ENCODE data around the gene SIRT4.
"Not testable (repeated sequence)": the region's sequence is repeated elsewhere in the genome, so short reads cannot be mapped to it uniquely, and the experiment has no call there.

Gene SIRT4, protein sequence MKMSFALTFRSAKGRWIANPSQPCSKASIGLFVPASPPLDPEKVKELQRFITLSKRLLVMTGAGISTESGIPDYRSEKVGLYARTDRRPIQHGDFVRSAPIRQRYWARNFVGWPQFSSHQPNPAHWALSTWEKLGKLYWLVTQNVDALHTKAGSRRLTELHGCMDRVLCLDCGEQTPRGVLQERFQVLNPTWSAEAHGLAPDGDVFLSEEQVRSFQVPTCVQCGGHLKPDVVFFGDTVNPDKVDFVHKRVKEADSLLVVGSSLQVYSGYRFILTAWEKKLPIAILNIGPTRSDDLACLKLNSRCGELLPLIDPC

DNA sequence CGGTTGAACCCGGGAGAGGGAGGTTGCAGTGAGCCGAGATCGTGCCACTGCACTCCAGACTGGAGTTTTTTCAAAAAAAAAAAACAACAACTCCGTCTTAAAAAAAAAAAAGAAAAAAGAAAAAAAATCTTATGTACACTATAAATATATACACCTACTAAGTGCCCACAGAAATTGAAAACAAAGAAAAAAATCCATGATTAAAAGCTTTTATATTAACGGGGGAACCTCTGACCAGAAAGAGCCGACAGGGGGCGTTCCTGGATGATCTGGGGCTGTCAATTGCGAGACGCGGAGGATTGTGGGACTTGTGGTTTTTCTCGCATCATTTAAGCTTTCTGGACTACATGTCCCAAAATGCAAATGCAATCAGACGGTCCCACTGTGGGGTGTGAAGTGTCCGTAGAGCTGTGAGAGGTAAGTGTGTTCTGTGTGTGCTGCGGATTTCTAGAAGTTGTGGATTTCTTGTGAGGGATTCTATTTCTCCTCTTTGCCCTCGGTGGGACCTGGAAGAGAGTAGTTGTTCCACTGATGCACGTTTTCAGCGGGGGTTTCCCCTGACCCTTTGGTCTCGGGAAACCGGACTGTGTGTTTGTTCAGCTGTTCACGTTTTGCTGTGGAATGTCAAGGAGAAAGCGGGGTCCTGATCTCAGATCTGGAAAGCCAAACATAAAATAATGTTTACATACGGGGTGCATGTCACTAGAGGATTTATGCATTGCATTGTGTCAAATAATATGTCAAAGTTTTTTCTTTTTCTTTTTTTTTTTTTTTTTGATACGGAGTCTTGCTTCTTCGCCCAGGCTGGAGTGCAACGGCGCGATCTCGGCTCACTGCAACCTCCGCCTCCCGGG is at the start of gene SIRT4:
Gene SIRT4, plus strand, starts transcription at position 360 of the 854 bp plus-strand sequence. CDS start 1,241 bp downstream, outside the sequence.
- peak; percentile 93 for DNase-seq (ENCODE audit: low spot score)

DNA sequence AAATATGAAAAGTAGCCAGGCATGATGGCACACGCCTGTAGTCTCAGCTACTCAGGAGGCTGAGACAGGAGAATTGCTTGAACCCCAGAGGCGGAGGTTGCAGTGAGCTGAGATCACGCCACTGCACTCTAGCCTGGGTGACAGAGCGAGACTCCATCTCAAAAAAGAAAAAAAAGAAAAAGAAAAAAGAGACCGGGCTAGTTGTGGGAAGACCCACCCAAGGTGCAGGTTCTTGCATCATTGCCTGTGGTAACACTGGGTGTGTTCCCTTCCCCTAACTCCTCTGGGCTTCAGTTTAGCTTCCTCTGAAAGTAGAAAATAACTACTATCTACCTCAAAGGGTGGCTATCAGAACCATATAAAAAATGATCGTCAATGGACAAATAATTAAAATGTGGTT is 48.8 kb upstream of the SIRT4 start:
- not testable (repeated sequence) for DNase-seq (ENCODE audit: low spot score)

DNA sequence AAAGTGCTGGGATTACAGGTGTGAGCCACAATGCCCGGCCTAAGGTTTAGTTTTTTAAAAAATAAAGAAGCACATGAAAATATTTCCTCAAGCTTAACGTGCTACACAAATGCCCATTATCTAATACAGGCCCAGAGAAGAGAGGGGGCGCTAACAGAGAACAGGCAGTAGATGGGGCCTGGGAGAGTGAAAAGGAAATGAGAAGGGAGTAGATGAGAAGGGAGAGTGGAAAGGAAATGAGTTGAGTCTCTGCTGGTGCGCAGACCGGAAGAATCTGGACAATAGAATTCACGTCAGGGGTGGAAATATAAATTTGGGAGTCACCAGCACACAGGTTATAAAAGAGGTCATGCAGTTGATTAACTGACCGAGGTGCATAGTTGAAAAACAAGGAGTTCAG is 47.3 kb upstream of the SIRT4 start:
- DNase-seq (ENCODE audit: low spot score) = no peak

DNA sequence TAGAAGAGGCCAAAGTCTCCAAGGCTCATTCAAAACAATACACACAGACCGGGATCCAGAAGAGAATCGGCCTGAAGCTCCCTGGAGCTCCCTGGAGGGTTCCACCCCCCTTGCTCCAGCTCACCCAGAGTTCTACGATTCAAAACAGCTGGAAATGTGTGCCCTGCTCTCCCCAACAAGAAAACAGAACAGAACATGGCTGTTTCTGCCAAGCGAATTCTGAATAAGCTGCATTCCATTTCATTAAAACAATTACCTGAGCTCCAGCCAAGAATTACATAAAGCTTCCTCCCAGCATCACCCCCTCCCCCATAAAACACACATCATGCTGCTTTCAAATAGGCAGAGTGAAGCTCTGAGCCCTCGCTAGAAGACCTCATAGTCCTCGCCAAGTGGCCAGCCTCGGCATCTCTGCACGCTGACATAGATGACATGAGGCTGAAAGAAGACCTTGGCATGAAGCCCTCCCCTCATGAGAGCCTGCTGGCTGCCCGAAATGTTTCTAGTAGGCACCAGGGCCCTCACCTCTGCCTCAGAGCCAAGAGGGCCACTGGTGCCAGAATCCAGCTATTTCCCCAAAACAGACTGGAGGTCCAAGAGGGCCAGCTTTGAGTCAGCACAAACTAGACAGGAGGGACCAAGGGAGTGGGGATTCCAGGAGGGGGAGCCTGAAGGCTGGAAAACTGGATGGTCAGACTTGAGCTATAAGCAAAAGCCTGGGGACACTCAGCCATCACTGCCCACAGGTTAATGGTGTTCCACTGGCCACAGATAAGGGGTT is 44.9 kb upstream of the SIRT4 start:
- DNase-seq (ENCODE audit: low spot score) = no peak

DNA sequence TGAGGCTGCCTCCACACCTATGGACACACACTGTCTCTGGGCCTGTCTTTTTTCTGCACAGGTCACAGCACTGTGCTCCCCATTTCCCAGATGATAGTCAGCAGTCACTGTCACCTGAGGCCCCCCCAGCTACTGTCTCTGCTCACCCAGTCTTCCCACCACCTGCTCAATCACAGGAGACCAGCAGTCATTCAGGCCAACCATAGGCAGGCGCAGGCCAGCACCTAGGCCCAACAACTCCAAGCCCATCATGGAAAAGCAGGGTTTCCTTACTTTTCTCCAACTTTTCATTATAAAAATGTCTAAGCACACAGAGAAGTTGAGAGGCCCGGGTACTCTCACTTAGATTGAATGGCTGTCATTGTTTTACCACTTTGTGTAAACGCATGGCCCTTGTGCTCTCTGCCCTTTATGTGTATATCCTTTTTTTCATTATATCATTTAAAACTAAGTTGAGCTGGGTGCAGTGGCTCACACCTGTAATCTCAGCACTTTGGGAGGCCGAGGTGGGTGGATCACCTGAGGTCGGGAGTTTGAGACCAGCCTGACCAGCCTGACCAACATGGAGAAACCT is 43.7 kb upstream of the SIRT4 start:
- DNase-seq (ENCODE audit: low spot score) = no peak

DNA sequence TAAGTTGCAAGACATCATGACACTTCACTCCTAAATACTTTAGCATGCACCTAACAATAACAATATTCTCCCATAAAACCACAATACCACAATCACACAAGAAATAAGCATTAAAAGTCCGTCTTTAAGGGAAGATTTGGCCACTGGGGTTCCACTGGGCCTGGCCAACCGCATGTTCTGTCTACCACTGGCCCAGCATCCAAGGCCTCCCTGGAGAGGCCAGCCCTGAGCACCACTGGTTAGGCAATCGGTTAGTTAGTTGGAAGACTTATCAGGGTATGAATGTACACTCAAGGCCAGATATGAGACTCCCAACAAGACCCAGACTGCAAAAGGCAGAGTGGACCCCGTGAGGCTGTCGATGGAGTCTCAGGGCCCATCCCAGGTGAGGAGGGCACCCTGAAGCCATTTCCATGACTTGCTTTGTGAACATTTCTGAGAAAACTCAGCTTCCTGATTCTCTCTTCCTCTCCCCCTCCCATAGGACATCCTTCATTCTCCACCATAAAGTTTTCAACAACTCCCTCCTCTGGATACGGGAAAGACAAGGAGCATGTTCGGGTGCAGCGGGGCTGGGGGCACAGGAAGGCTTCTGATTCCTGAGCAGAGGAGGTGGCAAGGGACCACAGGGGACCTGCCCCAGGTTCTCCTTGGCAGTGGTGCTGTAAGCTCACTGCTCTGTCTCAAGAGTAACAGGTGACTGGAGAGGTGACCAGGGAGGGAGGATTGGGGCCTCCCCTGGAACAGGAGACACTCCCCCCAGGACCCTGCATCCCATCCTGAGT is 42.5 kb upstream of the SIRT4 start:
- DNase-seq (ENCODE audit: low spot score) = no peak

DNA sequence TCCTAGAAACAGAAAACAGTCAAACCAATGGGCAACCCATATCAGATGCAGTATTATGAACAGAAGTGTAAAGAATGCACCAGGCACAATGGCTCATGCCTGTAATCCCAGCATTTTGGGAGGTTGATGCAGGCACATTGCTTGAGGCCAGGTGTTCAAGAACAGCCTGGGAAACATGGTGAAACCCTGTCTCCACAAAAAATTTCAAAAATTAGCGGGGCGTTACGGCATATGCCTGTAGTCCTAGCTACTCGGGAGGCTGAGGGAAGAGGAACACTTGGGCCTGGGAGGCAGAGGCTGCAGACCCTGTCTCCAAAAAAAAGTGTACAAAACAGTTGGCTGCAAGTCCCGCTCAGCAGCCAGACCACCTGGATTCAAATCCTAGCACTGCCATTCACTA is 41.5 kb upstream of the SIRT4 start:
- no peak for DNase-seq (ENCODE audit: low spot score)

DNA sequence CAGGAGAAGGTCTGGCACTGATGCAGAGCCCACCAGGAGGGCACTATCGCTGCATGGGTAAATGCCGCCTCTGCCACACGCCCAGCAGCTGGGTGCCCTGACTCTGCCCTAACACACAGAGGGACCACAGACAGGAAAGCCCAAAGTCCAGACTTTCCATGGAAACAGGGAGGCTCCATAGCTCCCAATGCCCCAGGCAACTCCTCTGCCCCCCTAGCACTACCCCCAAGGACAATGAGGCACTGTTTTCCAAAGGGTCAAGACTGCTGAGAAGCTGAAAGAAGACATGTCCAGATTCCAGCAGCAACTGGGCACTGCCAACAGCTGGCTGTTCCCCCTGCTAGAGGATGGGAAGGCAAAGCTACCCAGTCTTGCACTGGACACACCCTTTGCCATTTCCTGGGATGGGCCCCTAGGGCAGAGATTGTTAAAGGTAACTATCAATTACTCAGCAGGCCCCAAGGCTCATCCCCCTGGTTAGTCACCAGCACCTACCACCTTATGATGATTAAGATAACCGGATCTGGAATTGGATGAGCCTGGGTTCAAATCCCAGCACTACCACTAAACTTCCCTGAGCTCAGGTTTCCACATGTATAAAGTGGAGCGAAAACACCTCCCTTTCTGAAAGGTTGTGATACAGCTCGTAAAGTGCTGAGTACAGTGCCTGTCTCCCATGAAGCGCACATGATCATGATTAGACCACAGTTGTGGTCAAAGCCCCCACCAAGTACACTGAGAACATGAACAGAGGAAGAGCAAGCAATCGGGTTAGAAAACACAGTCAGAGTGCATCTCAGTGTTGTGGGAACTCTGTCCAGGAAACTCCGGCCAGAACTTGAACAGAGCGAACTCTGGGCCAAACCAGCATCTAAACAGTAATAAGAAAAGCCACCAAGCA is 39.9 kb upstream of the SIRT4 start:
- peak; percentile 15 for DNase-seq (ENCODE audit: low spot score)

DNA sequence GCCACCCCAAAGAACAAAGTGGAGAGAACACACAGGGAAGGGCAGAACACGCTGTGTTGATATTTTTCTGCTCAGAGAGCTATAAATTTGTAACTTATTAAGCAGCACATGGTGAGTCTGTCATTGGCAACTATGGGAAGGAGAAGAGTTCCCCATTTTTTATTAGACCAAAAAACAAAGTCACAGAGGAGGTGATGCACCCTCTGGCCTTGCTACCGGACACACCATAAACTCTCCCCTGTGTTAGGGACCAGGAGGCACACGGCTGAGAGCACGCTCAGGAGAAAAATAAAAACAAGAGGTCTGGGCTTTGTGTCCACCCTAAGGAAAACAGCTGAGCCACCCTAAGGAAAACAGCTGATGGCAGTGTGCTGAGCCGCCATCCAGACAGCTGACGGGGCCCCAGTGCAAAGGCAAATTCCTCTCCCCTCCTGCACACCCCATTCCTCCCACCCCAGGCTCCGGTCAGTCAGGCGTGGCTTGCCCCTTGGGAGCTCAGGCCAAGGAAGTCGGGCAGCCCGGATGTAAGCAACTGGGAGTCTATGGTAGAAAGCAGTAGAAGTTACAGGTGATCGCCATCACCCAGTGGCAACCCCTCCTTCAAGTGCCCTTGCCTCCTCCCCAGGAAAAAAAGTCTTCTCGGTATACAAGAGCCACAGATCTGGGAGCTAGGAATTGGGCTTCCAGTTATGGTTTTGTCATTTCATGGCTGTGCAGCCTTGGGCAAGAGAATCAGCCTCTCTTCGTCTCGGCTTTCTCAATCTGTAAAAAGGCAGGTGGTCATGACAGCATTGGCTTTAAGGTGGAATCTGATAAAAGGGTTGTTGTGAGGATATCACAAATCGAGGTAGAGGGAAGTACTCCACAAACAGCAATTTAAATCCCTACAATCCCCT is 39.0 kb upstream of the SIRT4 start:
- DNase-seq (ENCODE audit: low spot score) = no peak

DNA sequence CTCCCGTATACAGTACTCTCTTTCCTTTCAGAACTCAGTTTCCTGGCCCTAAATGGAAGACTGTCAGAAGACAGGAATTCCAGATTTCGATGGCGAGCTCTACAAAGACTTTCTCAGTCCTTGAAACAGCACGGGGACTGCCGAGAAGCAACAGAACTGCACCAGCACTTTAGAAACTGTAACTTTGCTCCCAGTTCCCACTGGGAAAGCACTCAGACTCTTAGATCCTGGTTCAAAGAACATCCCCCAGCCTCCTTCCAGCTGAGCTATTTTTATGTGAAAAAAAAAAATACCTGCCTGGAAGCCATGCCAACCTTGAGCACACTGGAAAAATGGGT is 38.4 kb upstream of the SIRT4 start:
- DNase-seq (ENCODE audit: low spot score) = no peak

DNA sequence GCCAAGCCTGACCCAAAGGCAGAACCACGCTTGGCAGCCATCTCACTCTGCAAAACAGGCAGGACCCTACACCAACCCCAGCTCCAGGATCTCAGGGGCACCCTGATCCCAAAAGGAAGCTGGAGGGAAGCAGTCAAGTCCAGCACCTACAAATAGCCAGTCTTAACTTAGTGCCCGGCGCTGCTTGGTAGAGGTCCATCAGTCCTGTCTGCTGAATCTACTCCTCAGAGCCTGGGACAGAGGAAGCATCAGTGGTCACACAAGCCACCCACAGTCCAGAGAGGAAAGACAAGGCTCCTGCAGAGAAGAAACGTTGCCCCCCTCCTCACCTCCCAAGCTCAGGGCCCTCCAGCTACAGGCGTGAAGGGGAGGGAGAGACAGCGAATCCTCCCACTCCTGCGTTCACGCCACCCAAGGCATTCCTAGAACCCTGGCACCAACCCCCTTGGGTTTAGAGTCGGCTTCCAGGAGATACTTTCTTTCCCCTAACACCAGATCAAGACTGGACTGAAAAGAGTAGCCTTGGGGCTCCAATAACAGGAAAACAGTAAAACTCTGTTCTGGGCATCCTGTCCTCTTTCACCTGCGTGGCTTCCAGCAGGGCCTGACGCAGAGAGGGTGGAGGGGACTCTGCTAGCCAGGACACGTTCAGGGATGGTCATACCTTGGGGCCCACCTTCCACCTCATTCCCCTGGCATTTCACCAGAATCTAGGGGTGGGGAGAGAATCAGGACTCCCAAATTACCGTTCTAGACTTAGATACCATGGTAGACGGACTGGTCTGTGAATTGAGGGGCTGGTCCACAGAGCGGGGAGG is 37.8 kb upstream of the SIRT4 start:
- no peak for DNase-seq (ENCODE audit: low spot score)

DNA sequence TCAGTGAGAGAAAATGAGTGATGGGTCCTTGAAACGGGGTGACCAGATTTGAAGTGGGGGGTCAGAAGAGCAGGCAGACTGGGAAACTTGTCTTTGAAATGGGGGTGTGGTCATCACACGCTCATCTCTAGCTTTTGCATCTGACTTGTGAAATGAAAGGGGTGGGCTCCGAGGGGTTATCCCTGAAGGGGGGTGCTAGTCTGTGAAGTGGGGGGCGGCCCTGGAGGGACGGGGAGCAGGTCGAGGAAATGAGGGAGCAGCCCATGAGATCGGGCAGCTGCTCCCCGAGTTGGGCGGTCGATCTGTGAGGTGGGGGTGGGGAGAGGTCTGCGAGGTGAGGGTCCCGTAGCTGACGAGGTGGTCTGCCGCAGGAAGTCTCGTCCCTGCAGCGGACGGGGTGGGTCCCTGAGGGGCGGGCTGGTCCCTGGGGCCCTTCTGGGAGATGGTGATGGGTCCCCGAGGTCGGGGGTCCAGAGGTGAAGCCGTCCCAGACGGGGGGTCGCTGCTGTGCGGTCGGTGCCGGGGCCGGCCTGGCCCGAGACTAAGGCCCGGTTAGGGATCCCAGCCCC is 37.1 kb upstream of the SIRT4 start:
- no peak for DNase-seq (ENCODE audit: low spot score)

DNA sequence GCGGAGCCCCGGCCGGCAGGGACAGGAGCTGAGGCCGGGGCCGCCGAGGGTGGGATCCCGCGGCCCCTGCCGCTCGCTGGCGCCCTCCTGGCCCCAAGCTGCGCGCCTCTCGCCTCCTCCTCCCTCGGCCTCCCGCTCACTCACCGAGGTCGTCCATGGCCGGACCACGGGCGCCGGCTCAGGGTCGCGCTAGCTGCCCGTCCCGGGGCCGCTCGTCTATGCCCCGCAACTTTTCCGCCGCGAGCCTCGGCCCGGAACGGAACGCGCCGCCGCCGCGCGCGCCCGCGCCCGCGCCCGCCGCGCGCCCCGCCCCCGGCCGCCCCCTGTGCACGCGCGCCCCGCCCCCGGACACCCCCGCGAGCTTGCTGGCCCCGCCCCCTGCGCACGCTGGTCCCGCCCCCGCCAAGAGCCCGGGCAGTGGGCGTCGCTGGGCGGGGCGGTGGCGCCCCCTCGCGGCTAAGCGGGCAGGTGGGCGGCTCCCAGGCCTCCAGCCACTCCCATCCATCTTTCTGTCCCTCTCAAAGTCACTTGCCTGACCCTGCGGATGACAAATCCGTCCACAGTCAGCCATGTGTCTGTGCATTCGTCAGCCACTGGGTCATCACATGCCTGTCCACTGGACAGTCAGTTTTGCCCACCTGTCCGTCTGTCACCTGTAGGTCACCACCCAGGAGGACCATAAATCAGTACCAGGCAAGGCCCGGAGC is 36.5 kb upstream of the SIRT4 start, which contains the start of gene PXN:
Gene PXN, minus strand, starts transcription at position 258 of the 707 bp plus-strand sequence. Its CDS starts 101 bp downstream, at position 157.
- peak; percentile 91 for DNase-seq (ENCODE audit: low spot score)

DNA sequence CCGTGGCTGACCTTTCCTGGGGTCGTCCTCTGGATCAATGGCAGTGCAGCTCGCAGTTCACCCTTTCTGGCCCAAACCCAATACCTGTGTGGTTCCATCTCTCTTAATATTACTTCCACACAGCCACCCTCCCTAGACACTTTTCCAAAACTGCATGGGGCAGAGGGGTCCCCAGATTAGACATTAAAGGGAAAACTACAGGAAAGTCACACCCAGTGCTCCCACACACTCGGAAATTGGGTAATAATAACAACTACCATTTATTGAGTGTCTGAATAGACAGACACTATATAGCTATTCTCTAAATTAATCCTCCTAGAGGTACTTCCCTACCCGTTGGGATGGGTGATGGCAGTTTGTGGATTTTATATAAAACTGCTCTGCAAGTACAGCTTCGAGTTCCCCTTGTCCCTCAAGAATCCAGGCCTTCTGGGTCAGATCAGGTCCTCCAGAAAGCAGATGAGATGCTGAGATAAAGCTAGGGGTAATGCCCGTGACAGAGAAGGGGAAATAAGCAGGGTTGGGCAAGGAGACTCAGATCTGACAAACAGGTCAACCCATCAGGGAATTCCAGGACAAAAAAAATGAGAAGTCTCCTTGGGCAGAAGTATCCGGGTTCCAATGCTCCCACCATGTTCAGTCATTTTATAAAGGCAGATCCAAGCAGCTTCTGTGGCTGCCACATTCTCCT is 35.8 kb upstream of the SIRT4 start:
- no peak for DNase-seq (ENCODE audit: low spot score)

DNA sequence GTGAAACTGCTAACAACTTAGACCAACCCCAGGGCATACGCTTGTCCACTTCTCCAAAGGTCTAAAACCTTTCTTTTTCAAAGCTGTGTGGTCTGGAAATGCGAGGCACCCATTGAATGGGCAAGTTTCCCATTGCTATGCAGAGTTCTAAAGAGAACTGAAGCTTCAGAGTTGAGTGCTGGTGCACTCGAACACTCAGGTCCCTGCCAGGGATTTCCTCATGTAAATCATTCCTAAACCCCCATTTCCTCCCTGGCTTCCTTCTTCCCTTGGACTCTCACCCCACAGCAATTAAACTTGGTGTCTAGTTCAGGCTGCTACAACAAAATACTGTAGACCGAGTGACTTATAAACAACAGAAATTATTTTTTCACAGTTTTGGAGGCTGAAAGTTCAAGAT is 34.4 kb upstream of the SIRT4 start:
- no peak for DNase-seq (ENCODE audit: low spot score)

DNA sequence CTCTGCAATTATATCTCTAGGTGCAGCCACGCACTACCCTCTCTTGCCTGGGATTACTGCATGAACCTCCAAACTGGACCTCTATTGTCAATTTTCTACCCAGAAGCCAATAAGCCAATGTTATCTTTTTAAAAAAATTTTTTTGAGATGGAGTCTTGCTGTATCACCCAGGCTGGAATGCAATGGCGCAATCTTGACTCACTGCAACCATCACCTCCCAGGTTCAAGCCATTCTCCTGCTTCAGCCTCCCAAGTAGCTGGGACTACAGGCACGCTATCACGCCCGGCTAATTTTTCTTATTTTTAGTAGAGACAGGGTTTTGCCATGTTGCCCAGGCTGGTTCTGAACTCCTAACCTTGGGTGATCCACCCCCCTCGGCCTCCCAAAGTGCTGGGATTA is 25.4 kb upstream of the SIRT4 start:
- DNase-seq (ENCODE audit: low spot score) = no peak
